GM18498 (cell line): ENCODE measurements around the gene B4GAT1.
A peak's percentile ranks its signal among the peaks of the same experiment; 100 is the strongest.
"Not testable (repeated sequence)": the region's sequence is repeated elsewhere in the genome, so short reads cannot be mapped to it uniquely, and the experiment has no call there.

Experiments used
- ATAC-seq: cut with Tn5 transposase; IDR thresholded peaks from one replicate; pipeline ENCODE4 v1.9.1; 2021; ENCODE audit warnings: mild to moderate bottlenecking, moderate library complexity; ENCODE audit not compliant: unreplicated experiment

Gene B4GAT1

GRCh38 chr11:66311965-66312548 is 35.4 kb downstream of the B4GAT1 start:
- ATAC-seq = peak; percentile 73

GRCh38 chr11:66311470-66311964 is 35.9 kb downstream of the B4GAT1 start:
- ATAC-seq = no peak

GRCh38 chr11:66310803-66311440 is 36.5 kb downstream of the B4GAT1 start:
- not testable (repeated sequence) for ATAC-seq

DNA sequence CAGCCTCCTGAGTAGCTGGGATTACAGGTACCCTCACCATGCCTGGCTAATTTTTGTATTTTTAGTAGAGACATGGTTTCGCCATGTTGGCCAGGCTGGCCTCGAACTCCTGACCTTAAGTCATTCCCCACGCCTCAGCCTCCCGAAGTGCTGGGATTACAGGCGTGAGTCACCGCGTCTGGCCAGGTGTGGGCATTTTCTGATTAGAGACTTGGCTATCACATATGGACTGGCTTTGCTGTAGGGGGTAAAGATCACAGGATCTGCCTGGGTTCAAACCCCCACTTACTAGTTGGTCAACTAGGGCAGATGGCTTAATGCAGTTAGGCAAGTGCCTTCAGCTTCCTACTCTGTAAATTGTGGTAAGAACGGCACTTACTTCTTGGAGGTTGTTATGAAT is 37.1 kb downstream of the B4GAT1 start:
- no peak for ATAC-seq

DNA sequence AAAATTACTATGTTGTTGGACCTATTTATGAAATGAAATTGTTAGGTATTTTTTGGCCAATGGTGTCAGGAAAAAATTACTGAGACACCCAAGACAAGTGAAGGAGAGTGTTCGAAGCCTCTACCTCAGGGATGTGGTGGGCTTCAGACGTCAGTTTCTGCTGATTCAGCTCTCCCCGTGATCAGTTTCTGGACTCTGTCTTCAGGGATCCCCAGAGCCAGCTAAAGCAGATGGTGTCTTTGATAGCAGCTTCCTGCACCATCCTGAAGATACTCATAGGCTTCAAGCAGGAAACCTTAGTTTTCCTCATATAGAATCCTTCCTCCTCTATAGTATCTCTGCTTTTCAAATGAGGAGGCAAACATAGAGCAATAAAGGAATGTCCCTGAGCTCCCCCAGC is 38.0 kb downstream of the B4GAT1 start:
- ATAC-seq = no peak

DNA sequence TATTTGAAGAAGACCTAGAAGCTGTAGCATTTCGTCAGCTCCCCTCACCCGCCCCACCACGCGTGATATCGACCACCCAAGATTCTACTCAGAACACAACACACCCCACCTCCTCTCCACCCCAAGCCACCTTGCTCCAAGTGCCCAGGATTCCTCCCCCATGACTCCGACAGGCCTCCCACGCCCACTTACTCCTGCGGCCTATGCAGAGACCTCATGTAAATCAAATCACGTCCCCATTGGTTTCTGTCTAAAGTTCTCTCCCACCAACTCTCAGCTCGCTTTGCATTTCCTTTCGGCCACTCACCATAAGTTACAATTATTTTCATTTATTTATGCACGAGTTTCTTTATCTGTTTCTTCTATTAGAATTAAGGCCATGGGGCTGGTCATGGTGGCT is 44.8 kb downstream of the B4GAT1 start:
- no peak for ATAC-seq

GRCh38 chr11:66299186-66299585 is 48.2 kb downstream of the B4GAT1 start:
- no peak for ATAC-seq

- no peak for ATAC-seq
These were observed 49.8 kb downstream of the B4GAT1 start for GRCh38 chr11:66297610-66298009.
